D721Med (cell line): ENCODE measurements around the gene GATA2.
A peak's percentile ranks its signal among the peaks of the same experiment; 100 is the strongest.

Source experiments
- DNase-seq: peaks from one replicate; pipeline ENCODE4 v3.0.0; 2011; ENCODE audit warnings: low spot score; ENCODE audit not compliant: insufficient read length
- FAIRE-seq: peaks from 2 replicates; lab custom pipeline; 2011; peaks lifted over from hg19 to GRCh38; lab: Jason Lieb, UNC
- CTCF ChIP-seq: IDR thresholded peaks from 2 replicates; pipeline ENCODE4 v1.5.1; 2012; ENCODE audit warnings: mild to moderate bottlenecking, control low read depth; ENCODE audit not compliant: insufficient read depth; ENCODE audit errors: missing control alignments

The GATA2 gene

DNA sequence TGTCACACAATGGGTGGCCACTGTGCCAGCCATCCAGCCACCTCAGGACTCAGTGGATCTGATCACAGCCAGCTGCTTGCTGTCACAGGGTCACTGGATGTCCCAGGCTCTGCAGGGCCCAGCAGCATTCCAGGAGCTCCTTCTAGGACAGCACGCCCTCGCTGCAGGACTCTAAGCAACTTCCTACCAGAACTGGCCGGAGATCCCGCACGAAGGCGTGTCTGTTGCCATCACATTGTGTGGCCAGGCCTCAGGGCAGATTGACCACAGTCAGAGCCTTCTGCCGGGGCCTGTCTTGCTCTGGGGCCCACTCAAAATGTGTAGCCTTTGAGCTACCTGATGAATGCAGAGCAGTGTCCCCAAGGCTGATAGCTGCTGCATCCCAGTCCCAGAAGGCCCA is 50.9 kb downstream of the GATA2 start:
- FAIRE-seq (no peak), DNase-seq (no peak)
- no peak for TF ChIP-seq CTCF

GRCh38 chr3:128439226-128439625 is 53.8 kb downstream of the GATA2 start:
- DNase-seq (no peak), FAIRE-seq (no peak)
- no peak for TF ChIP-seq CTCF

- DNase-seq (no peak), FAIRE-seq (no peak)
- peak; percentile 37 for TF ChIP-seq CTCF
Measured at GRCh38 chr3:128438488-128439072, 54.4 kb downstream of the GATA2 start.

DNA sequence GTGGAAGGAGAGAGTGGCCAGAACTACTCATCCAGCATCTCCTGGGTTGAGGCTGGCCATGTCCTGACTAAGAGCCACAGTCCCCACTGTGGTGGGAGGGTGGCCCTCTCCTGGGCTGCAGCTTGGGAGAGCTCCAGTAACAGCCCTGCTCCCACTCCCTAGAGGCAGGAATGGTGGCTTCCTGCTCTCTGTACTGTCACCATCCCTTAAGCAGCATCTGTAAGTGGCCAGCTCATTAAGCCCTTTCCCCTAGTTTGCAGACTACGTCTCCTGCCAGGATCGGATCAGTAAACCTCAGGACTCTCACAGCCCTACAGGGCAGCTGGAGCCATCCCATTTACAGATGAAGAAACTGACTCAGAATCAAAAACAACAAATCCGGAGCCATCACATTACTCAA is 56.8 kb downstream of the GATA2 start:
- TF ChIP-seq CTCF, result no peak
- FAIRE-seq (no peak), DNase-seq (no peak)

DNA sequence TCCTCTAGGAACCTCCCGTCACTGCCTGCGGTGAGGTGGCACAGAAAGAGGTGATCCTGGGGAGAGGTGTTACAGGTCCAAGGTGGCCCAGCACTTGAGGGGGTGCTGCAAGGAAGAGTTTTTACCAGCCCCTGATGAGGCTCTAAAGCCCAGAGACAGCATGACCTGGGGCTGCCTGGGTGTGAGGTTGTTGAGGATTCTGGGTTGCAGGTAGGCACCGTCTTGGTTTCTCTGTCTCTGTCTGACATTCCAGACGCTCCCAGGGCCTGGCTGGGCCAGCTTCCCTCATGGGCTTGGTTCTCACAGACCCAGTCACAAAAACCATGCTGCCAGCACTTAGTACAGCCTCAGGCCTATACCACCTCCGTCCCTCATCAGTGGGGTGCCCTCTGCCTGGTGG is 57.4 kb downstream of the GATA2 start:
- FAIRE-seq, result no peak
- no peak for DNase-seq
- TF ChIP-seq CTCF, result no peak

- DNase-seq, result no peak
- no peak for FAIRE-seq
Measured at GRCh38 chr3:128435058-128435457, 57.9 kb downstream of the GATA2 start.

More at GRCh38 chr3:128435058-128435457, 57.9 kb downstream of the GATA2 start:
- TF ChIP-seq CTCF, result no peak
